Smooth muscle cell of the brain vasculature (primary cell): ENCODE data around the gene SQSTM1.
"Not testable (repeated sequence)": the region's sequence is repeated elsewhere in the genome, so short reads cannot be mapped to it uniquely, and the experiment has no call there.

ENCODE experiments used
- DNase-seq: peaks from one replicate; pipeline ENCODE4 v3.0.0-alpha.2; 2012; ENCODE audit warnings: low read depth, low spot score

The SQSTM1 gene

GRCh38 chr5:179854356-179854755, 33.7 kb downstream of the SQSTM1 start:
- DNase-seq: no peak

GRCh38 chr5:179858241-179858585, 37.5 kb downstream of the SQSTM1 start:
- DNase-seq: no peak

GRCh38 chr5:179858586-179859427, 38.1 kb downstream of the SQSTM1 start, which contains the start of gene MRNIP:
MRNIP (minus strand) TSS chr5:179858817; CDS start chr5:179858796, 21 bp downstream.
- DNase-seq: peak; percentile 78

GRCh38 chr5:179860301-179860700, 39.6 kb downstream of the SQSTM1 start:
- DNase-seq: no peak

- no peak for DNase-seq
These were observed 41.6 kb downstream of the SQSTM1 start for GRCh38 chr5:179862296-179862695.

- no peak for DNase-seq
These were observed 42.2 kb downstream of the SQSTM1 start for GRCh38 chr5:179862891-179863290.

- no peak for DNase-seq
These were observed 42.9 kb downstream of the SQSTM1 start for GRCh38 chr5:179863449-179864085.

- DNase-seq: no peak
These were observed 44.0 kb downstream of the SQSTM1 start for GRCh38 chr5:179864686-179865085.

GRCh38 chr5:179865491-179866240, 45.0 kb downstream of the SQSTM1 start:
- no peak for DNase-seq

- no peak for DNase-seq
These were observed 45.8 kb downstream of the SQSTM1 start for GRCh38 chr5:179866241-179867078.

- DNase-seq: no peak
These were observed 46.4 kb downstream of the SQSTM1 start for GRCh38 chr5:179867079-179867465.

- DNase-seq: no peak
These were observed 46.8 kb downstream of the SQSTM1 start for GRCh38 chr5:179867476-179867875.

- no peak for DNase-seq
These were observed 47.8 kb downstream of the SQSTM1 start for GRCh38 chr5:179868541-179868940.

GRCh38 chr5:179869101-179869500, 48.4 kb downstream of the SQSTM1 start:
- no peak for DNase-seq

GRCh38 chr5:179869641-179870402, 49.1 kb downstream of the SQSTM1 start:
- DNase-seq: no peak

- no peak for DNase-seq
These were observed 49.7 kb downstream of the SQSTM1 start for GRCh38 chr5:179870403-179870903.

- DNase-seq: no peak
These were observed 50.2 kb downstream of the SQSTM1 start for GRCh38 chr5:179870952-179871351.

GRCh38 chr5:179871533-179871932, 50.8 kb downstream of the SQSTM1 start:
- not testable (repeated sequence) for DNase-seq

- no peak for DNase-seq
These were observed 51.5 kb downstream of the SQSTM1 start for GRCh38 chr5:179872055-179872827.
